GM21360 (cell line): ENCODE measurements around the gene ZFAND5.
A peak's percentile ranks its signal among the peaks of the same experiment; 100 is the strongest.

Source experiments
- ATAC-seq: cut with Tn5 transposase; IDR thresholded peaks from one replicate; pipeline ENCODE4 v1.9.1; 2021; ENCODE audit warnings: mild to moderate bottlenecking, moderate library complexity; ENCODE audit not compliant: unreplicated experiment

The ZFAND5 gene

GRCh38 chr9:72326641-72327040 is 38.4 kb downstream of the ZFAND5 start:
- no peak for ATAC-seq

GRCh38 chr9:72324974-72325373 is 40.0 kb downstream of the ZFAND5 start:
- ATAC-seq, result no peak

- no peak for ATAC-seq
Measured at GRCh38 chr9:72322678-72323077, 42.3 kb downstream of the ZFAND5 start.

GRCh38 chr9:72322259-72322658 is 42.7 kb downstream of the ZFAND5 start:
- ATAC-seq, result no peak

GRCh38 chr9:72315510-72316311 is 49.3 kb downstream of the ZFAND5 start:
- no peak for ATAC-seq

- no peak for ATAC-seq
Measured at GRCh38 chr9:72315089-72315509, 49.9 kb downstream of the ZFAND5 start.

GRCh38 chr9:72313507-72313906 is 51.5 kb downstream of the ZFAND5 start:
- ATAC-seq, result no peak

GRCh38 chr9:72312386-72312987 is 52.5 kb downstream of the ZFAND5 start:
- ATAC-seq, result no peak

- ATAC-seq, result no peak
Measured at GRCh38 chr9:72309364-72310133, 55.5 kb downstream of the ZFAND5 start.

- no peak for ATAC-seq
Measured at GRCh38 chr9:72306761-72307160, 58.2 kb downstream of the ZFAND5 start.

GRCh38 chr9:72305707-72306106 is 59.3 kb downstream of the ZFAND5 start:
- ATAC-seq, result no peak

GRCh38 chr9:72305102-72305546 is 59.9 kb downstream of the ZFAND5 start:
- ATAC-seq, result peak; percentile 79

- ATAC-seq, result no peak
Measured at GRCh38 chr9:72304538-72304937, 60.5 kb downstream of the ZFAND5 start.
